BLaER1 (cell line): ENCODE measurements around the gene NTRK3.

Experiments
- H3K27ac ChIP-seq: shearing (Covaris generic); formaldehyde crosslinking; 2 replicates; pipeline ENCODE4 v1.8.1; 2022
- H3K27me3 ChIP-seq: shearing (Covaris generic); formaldehyde crosslinking; 2 replicates; pipeline ENCODE4 v1.8.1; 2022
- H3K36me3 ChIP-seq: shearing (Covaris generic); formaldehyde crosslinking; 2 replicates; pipeline ENCODE4 v1.8.1; 2022
- H3K4me1 ChIP-seq: shearing (Covaris generic); formaldehyde crosslinking; 2 replicates; pipeline ENCODE4 v1.8.1; 2022
- H3K4me2 ChIP-seq: shearing (Covaris generic); formaldehyde crosslinking; 2 replicates; pipeline ENCODE4 v1.8.1; 2022
- H3K4me3 ChIP-seq: shearing (Covaris generic); formaldehyde crosslinking; 2 replicates; pipeline ENCODE4 v1.8.1; 2022
- H3K9ac ChIP-seq: shearing (Covaris generic); formaldehyde crosslinking; 2 replicates; pipeline ENCODE4 v1.8.1; 2022
- H3K9me3 ChIP-seq: shearing (Covaris generic); formaldehyde crosslinking; 2 replicates; pipeline ENCODE4 v1.8.1; 2022
- H4K20me1 ChIP-seq: shearing (Covaris generic); formaldehyde crosslinking; 2 replicates; pipeline ENCODE4 v1.8.1; 2022
- Cebpa-rat ChIP-seq: shearing (Covaris generic); IDR thresholded peaks from 2 replicates; pipeline ENCODE4 v1.8.1; 2022

The NTRK3 gene

GRCh38 chr15:88089731-88090130 is 166.8 kb downstream of the NTRK3 start:
- TF ChIP-seq Cebpa-rat: no peak
- Histone ChIP-seq H3K4me3 (no peak overlapping the region), H3K4me1 (peaks cover under 1% of the 10 kb centered on the region; the same call in 1 of the 2 replicates), H4K20me1 (no peaks in the 10 kb centered on the region), H3K9ac (no peak overlapping the region), H3K9me3 (no peaks in the 10 kb centered on the region), H3K4me2 (no peak overlapping the region), H3K27ac (no peak overlapping the region), H3K27me3 (no peaks in the 10 kb centered on the region), H3K36me3 (no peaks in the 10 kb centered on the region)

GRCh38 chr15:88089024-88089620 is 167.4 kb downstream of the NTRK3 start:
- Histone ChIP-seq H3K4me1 (peaks cover 6% of the 10 kb centered on the region), H4K20me1 (no peaks in the 10 kb centered on the region), H3K27me3 (no peaks in the 10 kb centered on the region), H3K4me2 (no peak overlapping the region), H3K27ac (no peak overlapping the region), H3K9me3 (no peaks in the 10 kb centered on the region), H3K9ac (no peak overlapping the region), H3K4me3 (no peak overlapping the region), H3K36me3 (no peaks in the 10 kb centered on the region)
- TF ChIP-seq Cebpa-rat: no peak

DNA sequence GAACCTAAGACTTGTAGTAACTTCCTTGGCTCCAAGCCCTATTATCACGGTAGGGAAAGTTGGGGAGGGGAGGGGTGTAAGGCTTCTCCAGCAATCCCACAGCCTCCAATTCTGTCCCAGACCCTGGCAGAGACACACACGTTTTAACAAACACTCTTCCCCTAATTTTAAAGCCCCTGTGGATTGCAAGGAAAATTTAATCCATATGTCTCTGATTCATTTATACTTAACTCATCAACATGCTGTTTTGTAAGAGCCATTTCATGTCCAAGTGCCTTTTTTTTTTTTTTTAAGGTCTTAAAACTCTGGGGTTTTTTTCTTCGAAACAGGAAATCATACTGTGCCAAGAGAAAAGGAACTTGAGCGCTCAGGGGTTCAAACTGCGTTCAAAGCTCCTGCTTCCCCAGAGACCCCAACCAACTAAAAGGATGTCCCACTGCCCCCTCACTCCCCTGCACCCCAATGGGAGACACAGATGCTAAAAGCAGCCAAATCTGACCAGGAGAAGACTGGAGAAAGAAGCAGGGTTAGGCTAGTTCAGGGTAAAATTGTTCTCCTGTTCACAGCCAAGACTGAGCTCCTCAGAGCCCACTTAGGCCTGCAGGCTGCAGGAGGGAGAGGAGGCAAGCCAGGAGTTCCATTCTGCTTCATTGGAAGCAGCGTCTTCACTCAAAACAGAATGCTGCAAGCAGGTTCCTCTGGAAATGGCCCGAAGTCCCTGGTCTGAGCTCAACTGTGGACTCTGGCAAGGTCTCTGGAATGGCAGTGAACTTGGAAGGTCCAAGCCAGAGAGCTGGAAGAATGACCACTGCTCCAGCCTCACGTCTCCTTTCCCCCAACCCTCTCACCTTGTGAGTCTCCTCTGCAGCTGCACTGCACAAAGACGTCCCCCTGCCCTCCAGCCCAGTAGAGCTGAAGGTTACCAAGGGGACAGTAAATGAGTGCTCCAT is 172.5 kb downstream of the NTRK3 start:
- H3K9ac ChIP-seq: no peak overlapping the region
- H3K4me1 ChIP-seq: peaks cover 14% of the 10 kb centered on the region
- H3K4me2 ChIP-seq: peak overlapping the region; percentile 46
- H4K20me1 ChIP-seq: no peaks in the 10 kb centered on the region
- H3K36me3 ChIP-seq: no peaks in the 10 kb centered on the region
- H3K9me3 ChIP-seq: no peaks in the 10 kb centered on the region
- no peak for TF ChIP-seq Cebpa-rat
- H3K27me3 ChIP-seq: 0 out of 2 replicates have a peak, but pooled peaks cover 3% of the 10 kb centered on the region
- H3K4me3 ChIP-seq: no peak overlapping the region
- no peak overlapping the region for H3K27ac ChIP-seq

GRCh38 chr15:88080616-88081015 is 175.9 kb downstream of the NTRK3 start:
- Histone ChIP-seq H3K9ac (no peak overlapping the region), H3K27ac (no peak overlapping the region), H3K4me3 (no peak overlapping the region), H3K36me3 (no peaks in the 10 kb centered on the region), H3K4me2 (no peak overlapping the region), H4K20me1 (no peaks in the 10 kb centered on the region), H3K9me3 (no peaks in the 10 kb centered on the region), H3K4me1 (peaks cover 27% of the 10 kb centered on the region), H3K27me3 (0 out of 2 replicates have a peak, but pooled peaks cover 3% of the 10 kb centered on the region)
- no peak for TF ChIP-seq Cebpa-rat

DNA sequence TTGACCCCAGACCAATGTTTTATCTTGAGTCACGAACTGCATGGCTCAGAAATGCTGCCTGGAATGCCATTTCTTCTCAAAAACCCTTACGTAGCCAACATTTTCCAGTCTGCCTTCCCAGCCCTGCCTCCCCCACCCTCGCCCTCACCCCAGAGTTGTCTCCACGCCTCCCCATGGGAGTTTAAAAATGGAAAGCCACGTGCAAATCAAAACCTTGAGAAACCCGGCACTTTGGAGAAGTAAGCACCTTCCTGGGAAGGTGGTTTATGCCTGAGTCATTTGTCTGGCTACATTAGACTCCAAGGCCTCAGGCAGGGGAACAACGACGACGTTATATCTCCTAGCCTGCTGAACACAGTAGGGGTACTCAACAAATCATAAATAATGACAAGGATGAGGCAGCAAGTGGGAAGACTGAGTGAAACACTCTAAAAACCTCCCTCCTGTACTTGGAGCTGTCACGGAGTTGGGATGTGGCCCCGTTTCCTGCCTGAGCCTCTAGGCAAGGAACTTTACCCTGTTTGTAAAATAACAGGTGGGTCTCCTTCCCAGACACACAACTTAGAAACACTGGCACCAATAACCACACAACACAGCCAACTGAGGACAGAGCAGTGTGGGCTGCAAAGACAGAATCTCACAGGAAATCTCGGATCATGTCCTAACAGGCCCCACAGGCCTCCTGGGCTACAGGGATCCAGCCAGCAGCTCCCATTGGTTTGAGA is 179.1 kb downstream of the NTRK3 start:
- Histone ChIP-seq H3K4me2 (peak overlapping the region; percentile 54), H3K27ac (no peak overlapping the region; the same call in 1 of the 2 replicates), H3K4me3 (no peak overlapping the region), H3K36me3 (no peaks in the 10 kb centered on the region), H3K4me1 (peaks cover 13% of the 10 kb centered on the region), H3K27me3 (0 out of 2 replicates have a peak, but pooled peaks cover 3% of the 10 kb centered on the region), H3K9me3 (no peaks in the 10 kb centered on the region), H4K20me1 (no peaks in the 10 kb centered on the region), H3K9ac (no peak overlapping the region)
- TF ChIP-seq Cebpa-rat: no peak

DNA sequence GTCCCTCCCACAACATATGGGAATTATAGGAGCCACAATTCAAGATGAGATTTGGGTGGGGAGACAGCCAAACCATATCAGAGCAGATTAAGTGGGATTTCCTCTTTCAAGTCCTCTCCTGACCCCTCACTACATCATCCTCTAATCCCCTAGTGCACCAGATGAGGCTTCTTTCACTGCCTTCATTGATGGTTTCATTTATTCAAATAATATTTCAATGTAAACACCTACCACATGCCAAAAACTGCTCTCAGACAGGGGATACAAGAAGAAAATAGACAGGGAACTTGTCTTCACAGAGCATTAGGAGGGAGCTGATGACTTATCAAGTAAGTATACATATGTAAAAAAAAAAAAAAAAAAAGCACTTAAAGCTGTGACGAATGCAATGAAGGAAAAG is 180.2 kb downstream of the NTRK3 start:
- H3K9ac ChIP-seq: no peak overlapping the region
- H3K27me3 ChIP-seq: 0 out of 2 replicates have a peak, but pooled peaks cover 3% of the 10 kb centered on the region
- no peak overlapping the region for H3K4me3 ChIP-seq
- H3K4me1 ChIP-seq: peaks cover 13% of the 10 kb centered on the region
- H3K27ac ChIP-seq: no peak overlapping the region
- H4K20me1 ChIP-seq: no peaks in the 10 kb centered on the region
- H3K4me2 ChIP-seq: no peak overlapping the region
- no peak for TF ChIP-seq Cebpa-rat
- no peaks in the 10 kb centered on the region for H3K9me3 ChIP-seq
- H3K36me3 ChIP-seq: no peaks in the 10 kb centered on the region

DNA sequence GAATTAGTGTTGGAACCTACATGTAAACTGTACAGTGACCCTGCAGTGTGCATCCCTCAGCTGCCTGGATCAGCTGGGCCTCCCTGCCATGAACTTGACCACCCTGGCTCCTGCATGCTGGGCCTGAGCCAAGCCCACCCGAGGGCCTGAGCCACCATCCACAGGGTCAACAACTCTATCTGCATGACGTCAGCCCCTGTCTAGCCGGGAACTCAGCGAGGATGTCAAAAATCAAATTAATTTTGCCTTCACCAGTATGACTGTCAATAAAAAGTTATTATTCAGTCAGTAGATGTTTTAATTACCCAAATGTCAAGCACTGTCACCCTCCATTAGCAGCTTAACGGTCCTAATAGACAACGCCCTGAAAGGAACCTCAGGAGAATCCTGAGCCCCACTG is 181.4 kb downstream of the NTRK3 start:
- no peak overlapping the region for H3K4me2 ChIP-seq
- no peak overlapping the region for H3K27ac ChIP-seq
- peaks cover 13% of the 10 kb centered on the region for H3K4me1 ChIP-seq
- TF ChIP-seq Cebpa-rat: no peak
- no peaks in the 10 kb centered on the region for H3K27me3 ChIP-seq
- no peak overlapping the region for H3K4me3 ChIP-seq
- H3K9ac ChIP-seq: no peak overlapping the region
- H3K9me3 ChIP-seq: no peaks in the 10 kb centered on the region
- no peaks in the 10 kb centered on the region for H3K36me3 ChIP-seq
- H4K20me1 ChIP-seq: no peaks in the 10 kb centered on the region

- no peak overlapping the region for H3K4me3 ChIP-seq
- no peaks in the 10 kb centered on the region for H3K36me3 ChIP-seq
- no peaks in the 10 kb centered on the region for H3K9me3 ChIP-seq
- H3K27me3 ChIP-seq: no peaks in the 10 kb centered on the region
- TF ChIP-seq Cebpa-rat: no peak
- H3K4me2 ChIP-seq: no peak overlapping the region
- no peak overlapping the region for H3K27ac ChIP-seq
- H3K4me1 ChIP-seq: peaks cover 13% of the 10 kb centered on the region
- no peak overlapping the region for H3K9ac ChIP-seq
- H4K20me1 ChIP-seq: no peaks in the 10 kb centered on the region
Observed at GRCh38 chr15:88074386-88074785, 182.2 kb downstream of the NTRK3 start.

GRCh38 chr15:88073391-88073691 is 183.2 kb downstream of the NTRK3 start:
- Histone ChIP-seq H3K4me3 (no peak overlapping the region), H3K9ac (no peak overlapping the region), H4K20me1 (no peaks in the 10 kb centered on the region), H3K4me1 (peaks cover 13% of the 10 kb centered on the region), H3K9me3 (no peaks in the 10 kb centered on the region), H3K4me2 (no peak overlapping the region), H3K27me3 (no peaks in the 10 kb centered on the region), H3K36me3 (no peaks in the 10 kb centered on the region), H3K27ac (no peak overlapping the region)
- TF ChIP-seq Cebpa-rat: no peak
